HG02884 (cell line): Measurements from ENCODE around the gene IGF2R.

ENCODE experiments used
- ATAC-seq: cut with Tn5 transposase; IDR thresholded peaks from one replicate; pipeline ENCODE4 v1.9.1; 2021; ENCODE audit warnings: mild to moderate bottlenecking, moderate library complexity; ENCODE audit not compliant: unreplicated experiment

The IGF2R gene

DNA sequence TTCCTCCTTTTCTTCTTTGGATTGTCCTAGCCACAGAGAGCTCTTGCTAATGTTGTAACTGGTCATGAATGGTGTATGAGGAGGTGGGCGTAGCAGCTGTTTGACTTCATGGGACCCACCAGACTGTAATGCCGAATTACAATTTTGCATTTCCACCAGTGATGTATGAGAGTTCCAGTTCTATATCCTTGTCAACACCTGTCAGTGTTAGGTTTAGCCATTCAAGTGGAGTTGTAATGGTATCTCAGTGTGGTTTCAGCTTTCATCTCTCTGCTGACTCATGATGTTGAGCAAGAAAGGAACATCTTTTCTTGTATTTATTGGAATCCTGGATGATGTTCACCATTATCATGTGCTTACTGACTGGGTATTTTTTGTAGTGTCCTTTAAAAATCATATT lies 5.1 kb downstream of the IGF2R start:
- ATAC-seq = peak; percentile 47

DNA sequence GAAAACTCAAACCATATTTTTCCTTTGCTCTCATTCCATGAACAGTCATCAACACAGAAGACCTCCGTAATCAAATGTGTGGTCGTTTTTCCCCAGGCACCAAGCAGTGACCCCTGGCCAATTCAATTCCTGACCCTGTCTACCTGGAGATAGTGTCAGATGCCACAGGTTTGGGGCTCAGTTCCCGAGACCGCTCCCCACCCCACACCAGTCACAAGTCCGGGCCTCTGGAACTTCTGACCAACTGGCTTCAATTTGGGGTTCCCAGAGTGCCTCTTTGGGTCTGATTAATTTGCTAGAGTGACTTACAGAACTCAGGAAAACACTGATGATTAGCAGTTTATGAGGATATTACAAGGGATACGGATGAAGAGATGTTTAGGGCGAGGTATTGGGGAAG lies 6.0 kb downstream of the IGF2R start:
- ATAC-seq = no peak

GRCh38 chr6:159976686-159977254 lies 7.9 kb downstream of the IGF2R start:
- no peak for ATAC-seq

DNA sequence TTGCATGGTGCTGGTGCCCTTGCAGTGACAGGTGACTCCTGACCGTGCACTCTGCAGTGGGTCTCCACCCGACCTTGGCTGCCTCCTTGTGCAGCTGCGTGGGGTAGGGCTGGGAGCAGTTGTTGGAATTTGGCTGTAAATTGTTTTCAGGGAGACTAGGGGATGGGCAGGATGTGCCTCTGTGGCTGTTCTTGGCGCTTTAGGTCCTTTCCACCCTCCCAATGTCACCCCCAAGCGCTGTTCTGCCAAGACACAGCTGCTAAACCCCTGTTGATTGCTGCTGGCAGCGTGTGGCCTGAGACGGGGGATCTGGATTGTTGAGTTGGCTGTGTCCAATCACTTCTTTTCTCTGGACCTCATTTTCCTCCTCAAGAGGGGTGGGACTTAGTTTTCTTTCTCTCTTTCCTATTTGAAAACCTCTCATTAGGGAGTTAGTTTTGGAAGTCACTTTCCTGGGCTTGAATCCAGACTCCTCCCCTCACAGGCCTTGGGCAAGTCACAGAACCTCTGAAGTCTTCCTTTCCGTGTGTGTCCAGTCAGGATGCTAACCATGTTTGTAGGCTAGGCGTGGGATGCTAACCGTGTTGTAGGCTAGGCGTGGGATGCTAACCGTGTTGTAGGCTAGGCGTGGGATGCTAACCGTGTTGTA lies 8.5 kb downstream of the IGF2R start:
- ATAC-seq = no peak

- no peak for ATAC-seq
Measured at GRCh38 chr6:159977904-159978268, 9.0 kb downstream of the IGF2R start.

- ATAC-seq = peak; percentile 4
Measured at GRCh38 chr6:159978291-159979135, 9.6 kb downstream of the IGF2R start.

DNA sequence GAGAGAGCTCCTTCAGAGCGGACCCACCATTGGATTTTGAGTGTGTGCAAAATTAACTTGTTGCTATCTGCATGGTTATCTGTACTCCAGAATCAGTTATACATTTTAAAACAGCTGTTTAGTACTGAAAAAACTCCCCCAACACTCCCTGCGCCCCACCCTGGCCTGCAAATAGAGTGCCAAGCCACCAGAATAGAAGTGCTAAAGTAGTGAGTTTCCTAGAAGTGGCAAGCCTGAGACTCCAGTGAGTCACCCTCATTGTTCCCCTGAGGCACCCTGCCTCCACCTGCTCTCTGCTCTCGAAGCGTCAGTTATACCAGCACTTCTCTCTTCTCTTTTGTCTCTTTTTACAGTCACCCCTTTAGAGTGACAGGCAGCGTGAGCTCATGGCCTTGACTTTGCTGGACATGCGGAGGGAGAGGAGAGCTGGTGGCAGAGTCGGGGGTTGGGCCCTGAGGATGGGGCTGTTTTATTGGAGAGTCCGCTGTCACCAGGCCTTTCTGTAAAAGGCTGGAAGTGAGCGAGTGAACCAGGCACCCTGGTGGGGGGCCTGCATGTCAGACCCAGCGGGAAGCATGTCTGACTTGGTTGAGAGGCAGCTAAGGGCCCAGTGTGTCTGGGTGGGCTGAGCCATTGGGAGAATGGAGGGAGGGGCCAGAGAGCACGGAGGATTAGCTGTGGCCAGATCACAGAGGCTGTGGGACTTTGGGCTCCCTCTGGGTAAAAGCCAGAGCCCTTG lies 10.4 kb downstream of the IGF2R start:
- peak; percentile 53 for ATAC-seq

- ATAC-seq = no peak
Measured at GRCh38 chr6:159980474-159980873, 11.6 kb downstream of the IGF2R start.

- ATAC-seq = no peak
Measured at GRCh38 chr6:159981071-159981402, 12.2 kb downstream of the IGF2R start.

DNA sequence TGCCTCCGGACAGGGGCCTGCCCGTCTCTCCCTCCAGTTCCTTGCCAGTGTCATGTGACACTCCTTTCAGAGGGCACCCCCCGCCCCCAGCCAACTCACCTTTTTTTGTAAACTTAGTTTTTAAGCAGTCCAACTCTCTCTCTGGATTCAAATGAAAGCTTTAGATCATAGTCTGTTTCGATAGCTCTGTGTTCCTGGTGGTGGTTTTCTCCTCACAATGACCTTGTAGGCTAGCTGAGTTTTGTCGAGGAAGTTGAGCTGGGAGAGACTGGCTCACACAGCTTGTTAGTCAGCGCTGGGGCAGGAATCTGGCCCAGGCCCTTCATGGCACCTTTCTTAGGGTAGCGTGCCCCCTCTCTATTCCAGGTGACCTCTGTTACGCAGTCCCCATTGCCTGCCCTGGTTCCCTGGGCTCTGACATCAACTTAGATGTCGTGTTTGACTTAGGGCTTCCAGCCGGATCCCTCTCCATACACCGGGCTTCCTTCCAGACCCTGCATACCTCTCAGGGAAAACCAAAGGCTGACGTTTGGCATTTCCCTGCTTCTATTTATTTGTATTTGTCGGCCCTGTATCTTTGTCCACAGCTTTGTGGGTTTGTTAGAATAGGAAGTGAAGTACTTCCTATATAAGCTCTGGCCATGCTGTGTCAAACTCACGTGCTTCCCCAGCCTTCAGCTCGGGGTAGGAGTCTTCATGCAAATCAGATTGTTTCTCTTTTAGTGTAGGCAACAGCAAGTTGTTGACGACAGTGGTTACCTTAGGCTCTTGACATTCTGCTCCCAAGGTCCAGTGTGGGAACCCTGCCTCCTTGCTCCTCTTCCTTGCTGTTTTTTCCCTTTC lies 12.7 kb downstream of the IGF2R start:
- peak; percentile 67 for ATAC-seq

GRCh38 chr6:159982731-159983506 lies 14.0 kb downstream of the IGF2R start:
- ATAC-seq = no peak

- no peak for ATAC-seq
Measured at GRCh38 chr6:159983641-159984080, 14.8 kb downstream of the IGF2R start.

DNA sequence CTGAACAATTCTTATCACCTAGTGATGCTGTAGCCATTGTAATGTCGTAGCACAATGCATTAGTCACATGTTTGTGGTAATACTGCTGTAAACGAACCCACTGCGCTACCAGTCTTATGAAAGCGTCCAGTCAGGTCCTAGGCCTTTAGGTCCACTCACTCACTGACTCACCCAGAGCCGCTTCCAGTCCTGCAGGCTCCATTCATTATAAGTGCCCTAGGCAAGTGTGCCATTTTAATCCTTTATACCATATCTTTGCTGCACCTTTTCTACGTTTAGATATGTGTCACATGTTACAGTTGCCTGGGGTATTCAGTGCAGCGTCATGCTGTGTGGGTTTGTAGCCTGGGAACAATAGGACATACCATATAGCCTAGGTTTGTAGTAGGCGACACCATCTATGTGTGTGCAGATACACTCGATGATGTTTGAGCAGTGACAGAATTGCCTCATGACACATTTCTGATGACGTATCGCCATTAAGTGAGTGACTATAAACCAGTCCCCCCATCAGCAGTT lies 15.4 kb downstream of the IGF2R start:
- no peak for ATAC-seq

- no peak for ATAC-seq
Measured at GRCh38 chr6:159985296-159985945, 16.5 kb downstream of the IGF2R start.

- no peak for ATAC-seq
Measured at GRCh38 chr6:159988983-159989454, 20.1 kb downstream of the IGF2R start.

- ATAC-seq = peak; percentile 92
Measured at GRCh38 chr6:159989492-159990480, 20.9 kb downstream of the IGF2R start.

GRCh38 chr6:159992366-159992765 lies 23.5 kb downstream of the IGF2R start:
- ATAC-seq = no peak

- ATAC-seq = no peak
Measured at GRCh38 chr6:159995405-159995804, 26.5 kb downstream of the IGF2R start.
